Activated naive CD4-positive, alpha-beta T cell treated with anti-CD3 and anti-CD28 coated beads, Interleukin-2, amount 50 U/mL, for 16 hours (primary cell): ENCODE data around the gene TLCD1.
A peak's percentile ranks its signal among the peaks of the same experiment; 100 is the strongest.
"Not testable (repeated sequence)": the region's sequence is repeated elsewhere in the genome, so short reads cannot be mapped to it uniquely, and the experiment has no call there.

Experiments used
- DNase-seq: peaks from one replicate; pipeline ENCODE4 v3.0.0-alpha.2; 2020

Gene TLCD1

GRCh38 chr17:28746611-28747050, 20.6 kb upstream of the TLCD1 start:
- DNase-seq: no peak

GRCh38 chr17:28745786-28746411, 19.9 kb upstream of the TLCD1 start:
- no peak for DNase-seq

- DNase-seq: peak; percentile 33
These were observed 19.1 kb upstream of the TLCD1 start for GRCh38 chr17:28744972-28745785.

- DNase-seq: peak; percentile 72
These were observed 18.3 kb upstream of the TLCD1 start for GRCh38 chr17:28744104-28744971.

GRCh38 chr17:28743243-28744103, 17.4 kb upstream of the TLCD1 start, which contains the start of gene TRAF4:
Gene TRAF4, plus strand, starts transcription at chr17:28744011. Its CDS starts 102 bp downstream, at chr17:28744113.
- peak; percentile 82 for DNase-seq

GRCh38 chr17:28741358-28742349, 15.6 kb upstream of the TLCD1 start:
- no peak for DNase-seq

- DNase-seq: no peak
These were observed 14.6 kb upstream of the TLCD1 start for GRCh38 chr17:28740406-28741357.

GRCh38 chr17:28738680-28739384, 12.8 kb upstream of the TLCD1 start:
- peak; percentile 74 for DNase-seq

- DNase-seq: no peak
These were observed 12.0 kb upstream of the TLCD1 start for GRCh38 chr17:28737770-28738679.

- no peak for DNase-seq
These were observed 11.3 kb upstream of the TLCD1 start for GRCh38 chr17:28737316-28737715.

- DNase-seq: not testable (repeated sequence)
These were observed 10.1 kb upstream of the TLCD1 start for GRCh38 chr17:28735913-28736769.

- DNase-seq: no peak
These were observed 9.2 kb upstream of the TLCD1 start for GRCh38 chr17:28735242-28735722.

GRCh38 chr17:28734712-28735241, 8.7 kb upstream of the TLCD1 start:
- no peak for DNase-seq

GRCh38 chr17:28733346-28733745, 7.3 kb upstream of the TLCD1 start:
- no peak for DNase-seq

- DNase-seq: no peak
These were observed 3.9 kb upstream of the TLCD1 start for GRCh38 chr17:28729950-28730330.
